ENCODE results near the gene KYAT1. TPM values are rescaled to one million over a fixed set of nuclear protein-coding genes. Genes with fewer than 3 reads are reported as not detected.
"Not testable (repeated sequence)": the region's sequence is repeated elsewhere in the genome, so short reads cannot be mapped to it uniquely, and the experiment has no call there.

Gene KYAT1
- total and polyA plus RNA-seq, 10 donors, result 4.7 to 19.9 (median 6.6) TPM

- WGBS, 5 donors, result 94 to 100% (median 100%) methylated on average over 1 of the region's 1 CpG
- Histone ChIP-seq H3K9me3 (peaks cover 0 to 31% (median 22%) of the 10 kb centered on the region in 8 donors), H3K27ac (no peak overlapping the region), H3K4me1 (no peaks in the 10 kb centered on the region), H3K36me3 (peaks cover 0 to 13% (median 0%) of the 10 kb centered on the region in 6 donors), H3K4me3 (no peak overlapping the region), H3K27me3 (replicated peaks in 1 of 7) (no peaks in the 10 kb centered on the region)
- TF ChIP-seq CTCF (IDR thresholded peaks at IDR 0.05 in 8 of 11, conservative IDR thresholded peaks at IDR 0.05 in 3 of 11) (no peak), POLR2A (IDR thresholded peaks at IDR 0.05) (no peak), POLR2AphosphoS5 (IDR thresholded peaks at IDR 0.05) (no peak)
- intact Hi-C loops (cut with DNase I; ENCODE audit: low total_unique reads), result no loop called here
- no peak for DNase-seq
Observed at GRCh38 chr9:128847803-128848202, 33.9 kb downstream of the KYAT1 start.

GRCh38 chr9:128846680-128847030 is 35.1 kb downstream of the KYAT1 start:
- no peak for DNase-seq

GRCh38 chr9:128845186-128845931 is 36.4 kb downstream of the KYAT1 start:
- H3K27me3 ChIP-seq (replicated peaks in 1 of 7), result no peaks in the 10 kb centered on the region
- WGBS, 5 donors, result 86 to 92% (median 87%) methylated on average over 8 to 13 of the region's 13 CpGs
- H3K4me3 ChIP-seq, result no peak overlapping the region
- H3K36me3 ChIP-seq, result peaks cover 0 to 26% (median 0%) of the 10 kb centered on the region in 6 donors
- intact Hi-C loops (cut with DNase I; ENCODE audit: low total_unique reads), result no loop called here
- no peak overlapping the region for H3K27ac ChIP-seq
- peak; percentile 41 for DNase-seq
- TF ChIP-seq POLR2AphosphoS5 (IDR thresholded peaks at IDR 0.05) (no peak), CTCF (IDR thresholded peaks at IDR 0.05 in 8 of 11, conservative IDR thresholded peaks at IDR 0.05 in 3 of 11) (no peak), POLR2A (IDR thresholded peaks at IDR 0.05) (no peak)
- no peaks in the 10 kb centered on the region for H3K4me1 ChIP-seq
- H3K9me3 ChIP-seq, result peaks cover 0 to 14% (median 6%) of the 10 kb centered on the region in 8 donors

More at GRCh38 chr9:128846680-128847030, 35.1 kb downstream of the KYAT1 start:
- H3K4me1 ChIP-seq, result no peaks in the 10 kb centered on the region
- H3K36me3 ChIP-seq, result peaks cover 0 to 24% (median 0%) of the 10 kb centered on the region in 6 donors
- H3K27me3 ChIP-seq (replicated peaks in 1 of 7), result no peaks in the 10 kb centered on the region
- no peak overlapping the region for H3K4me3 ChIP-seq
- intact Hi-C loops (cut with DNase I; ENCODE audit: low total_unique reads), result no loop called here
- H3K27ac ChIP-seq, result no peak overlapping the region
- H3K9me3 ChIP-seq, result peaks cover 0 to 27% (median 19%) of the 10 kb centered on the region in 8 donors
- WGBS, 5 donors, result 84 to 98% (median 94%) methylated on average over 3 of the region's 3 CpGs
- no peak for TF ChIP-seq CTCF (IDR thresholded peaks at IDR 0.05 in 8 of 11, conservative IDR thresholded peaks at IDR 0.05 in 3 of 11)
- TF ChIP-seq POLR2A (IDR thresholded peaks at IDR 0.05), result no peak
- TF ChIP-seq POLR2AphosphoS5 (IDR thresholded peaks at IDR 0.05), result no peak

- WGBS, 5 donors, result 92 to 99% (median 92%) methylated on average over 7 of the region's 7 CpGs
- H3K27ac ChIP-seq, DNase-seq: not testable (repeated sequence)
Observed at GRCh38 chr9:128843171-128843570, 38.6 kb downstream of the KYAT1 start.

More at GRCh38 chr9:128843171-128843570, 38.6 kb downstream of the KYAT1 start:
- H3K27me3 ChIP-seq (replicated peaks in 1 of 7); H3K9me3 ChIP-seq; H3K4me3 ChIP-seq; H3K4me1 ChIP-seq; intact Hi-C loops (cut with DNase I; ENCODE audit: low total_unique reads): not testable (repeated sequence)
- peaks cover 0 to 43% (median 0%) of the 10 kb centered on the region in 6 donors for H3K36me3 ChIP-seq

All from spleen (tissue), 11 donors.